Common myeloid progenitor, CD34-positive (primary cell): Measurements from ENCODE around the gene CDCA5.

Source experiments
- CTCF ChIA-PET: fragments of 350-600 bp; sonication (Branson Sonifier 250); formaldehyde crosslinking; loops from one replicate; lab custom pipeline; 2021; ENCODE audit warnings: antibody characterized with exemption; lab: Charles Lee
- POLR2A ChIA-PET: fragments of 350-600 bp; sonication (Branson Sonifier 250); formaldehyde crosslinking; loops from one replicate; lab custom pipeline; 2021; ENCODE audit warnings: antibody characterized with exemption; lab: Charles Lee
- DNase-seq, 3 donors: peaks; one replicate each; pipeline versions ENCODE4 v3.0.0 to v3.0.0-alpha.2; 2013
- H3K27ac ChIP-seq, 2 experiments: 1 replicate in 1 of 2; 2 replicates in 1 of 2; pipeline ENCODE4 v1.7.0; 2013; ENCODE audit warnings: inconsistent platforms in 2 of 2, low read length in 2 of 2, mild to moderate bottlenecking in 2 of 2, low read depth in 1 of 2, moderate library complexity in 1 of 2; ENCODE audit not compliant: severe bottlenecking in 2 of 2, insufficient read depth in 1 of 2, poor library complexity in 1 of 2
- H3K27me3 ChIP-seq, 5 experiments: replicated peaks in 2 of 5; 1 replicate in 3 of 5; 2 replicates in 2 of 5; pipeline versions ENCODE4 v1.6.1 to v1.7.0; 2013; ENCODE audit warnings: low read length in 4 of 5, mild to moderate bottlenecking in 2 of 5, moderate library complexity in 2 of 5, inconsistent platforms in 1 of 5; ENCODE audit not compliant: insufficient read depth in 5 of 5, control insufficient read depth in 4 of 5
- H3K36me3 ChIP-seq, 4 experiments: 1 replicate in 2 of 4; 2 replicates in 2 of 4; pipeline versions ENCODE4 v1.6.1 to v1.7.0; 2013; ENCODE audit warnings: low read length in 3 of 4, control low read depth in 1 of 4, mild to moderate bottlenecking in 1 of 4; ENCODE audit not compliant: control insufficient read depth in 4 of 4, insufficient read depth in 4 of 4
- H3K4me1 ChIP-seq, 4 experiments: 1 replicate in 3 of 4; 2 replicates in 1 of 4; pipeline versions ENCODE4 v1.6.1 to v1.7.1; 2013; ENCODE audit warnings: low read length in 3 of 4, mild to moderate bottlenecking in 3 of 4, control low read depth in 1 of 4, inconsistent platforms in 1 of 4, moderate library complexity in 1 of 4; ENCODE audit not compliant: control insufficient read depth in 4 of 4, insufficient read depth in 4 of 4; ENCODE audit errors: control extremely low read depth in 1 of 4
- H3K4me3 ChIP-seq, 7 experiments: 1 replicate in 4 of 7; 2 replicates in 3 of 7; pipeline versions ENCODE4 v1.5.1 to v1.7.0; 2013; ENCODE audit warnings: mild to moderate bottlenecking in 7 of 7, low read length in 6 of 7, moderate library complexity in 6 of 7, inconsistent platforms in 2 of 7, low read depth in 2 of 7, control low read depth in 1 of 7; ENCODE audit not compliant: insufficient read depth in 4 of 7, control insufficient read depth in 1 of 7; ENCODE audit errors: extremely low read depth in 1 of 7
- H3K9me3 ChIP-seq, 5 experiments: 1 replicate in 4 of 5; 2 replicates in 1 of 5; pipeline versions ENCODE4 v1.6.1 to v1.7.1; 2013; ENCODE audit warnings: low read length in 4 of 5, mild to moderate bottlenecking in 2 of 5, inconsistent platforms in 1 of 5, low read depth in 1 of 5, moderate library complexity in 1 of 5; ENCODE audit not compliant: control insufficient read depth in 4 of 5, insufficient read depth in 2 of 5; ENCODE audit errors: control extremely low read depth in 1 of 5
- WGBS: methylation state at CpG from one replicate; pipeline ENCODE4 v1.1.5; 2013; ENCODE audit not compliant: insufficient coverage; 5-methylcytosine and 5-hydroxymethylcytosine counted together

Gene CDCA5

DNA sequence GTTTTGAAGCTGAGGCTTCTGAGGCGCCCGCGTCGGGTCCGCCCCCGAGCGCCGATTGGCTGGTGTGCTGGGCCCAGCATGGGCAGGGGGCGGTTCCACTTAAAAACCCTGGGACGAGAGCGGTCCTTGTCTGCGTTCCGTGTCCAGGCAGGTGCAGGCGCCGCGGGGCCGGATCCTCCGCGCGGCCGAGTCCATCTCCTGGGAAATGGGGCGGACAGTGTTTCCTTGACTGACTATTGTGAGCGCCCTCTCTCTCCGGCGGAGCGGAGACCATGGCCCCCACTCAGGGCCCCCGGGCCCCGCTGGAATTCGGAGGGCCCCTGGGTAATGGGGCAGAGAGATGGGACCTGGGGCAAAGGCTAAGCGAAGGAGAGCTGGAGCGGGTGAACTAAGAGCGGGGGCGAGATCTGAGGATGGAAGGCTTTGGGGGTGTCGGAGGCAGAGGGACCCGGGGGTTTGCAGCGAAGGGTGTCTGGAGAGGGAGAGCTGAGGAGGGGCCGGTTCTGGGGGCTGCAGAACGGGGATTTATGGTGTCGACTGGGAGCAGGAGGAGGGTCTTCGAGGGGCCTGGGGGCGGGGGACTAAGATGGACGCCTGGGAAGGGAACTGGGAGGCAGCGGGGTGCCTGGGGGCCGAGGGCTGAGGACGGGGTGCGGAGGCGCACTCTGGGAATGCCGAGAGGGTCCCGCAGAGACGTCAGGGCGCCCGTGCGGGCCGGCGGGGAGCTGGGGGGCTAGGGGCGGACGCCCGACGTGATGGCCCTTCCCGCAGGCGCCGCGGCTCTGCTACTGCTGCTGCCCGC lies 28.1 kb upstream of the CDCA5 start, which contains the start of gene TM7SF2:
TSS of gene TM7SF2 (plus strand) at position 129 of the 802 bp plus-strand sequence. CDS start at position 273, 144 bp downstream.
- Histone ChIP-seq H3K36me3 (peaks cover 0 to 60% (median 29%) of the 10 kb centered on the region in 4 experiments), H3K4me3 (peak within 1 kb of the TSS; percentile 52 to 80 (median 74)), H3K27me3 (no peaks in the 10 kb centered on the region), H3K4me1 (peaks cover 0 to 51% (median 40%) of the 10 kb centered on the region in 4 experiments), H3K27ac (peak within 1 kb of the TSS in 1 of 2 experiments; percentile 61), H3K9me3 (no peaks in the 10 kb centered on the region)
- under 1% methylated on average over 52 of the region's 64 CpGs for WGBS
- ChIA-PET POLR2A (interaction anchor here (0.7 to 2.8 kb wide), 6 partner anchors 16 to 96 kb away, joined by 3 to 7 read pairs (median 3); partner anchors contain the start of genes SYVN1 and VPS51), CTCF (interaction anchor here (0.7 to 4.9 kb wide), 22 partner anchors 8 to 203 kb away, joined by 3 to 56 read pairs (median 4); partner anchors contain the start of genes ARL2, CAPN1, CDC42EP2 and FAU)
- peak; percentile 91 to 95 (median 94) for DNase-seq

- Histone ChIP-seq H3K27me3 (no peaks in the 10 kb centered on the region), H3K27ac (no peak overlapping the region), H3K36me3 (peaks cover 0 to 59% (median 30%) of the 10 kb centered on the region in 4 experiments), H3K4me3 (peak overlapping the region in 3 of 7 experiments; percentile 74 to 80 (median 74)), H3K4me1 (peaks cover 0 to 44% (median 34%) of the 10 kb centered on the region in 4 experiments), H3K9me3 (no peaks in the 10 kb centered on the region)
- DNase-seq: no peak
- POLR2A ChIA-PET: interaction anchor here (0.7 to 2.8 kb wide), 8 partner anchors 12 to 95 kb away, joined by 3 to 7 read pairs (median 3); partner anchors contain the start of genes SYVN1 and VPS51
- 68% methylated on average over 31 of the region's 31 CpGs for WGBS
- CTCF ChIA-PET: interaction anchor here (0.7 to 4.9 kb wide), 24 partner anchors 8 to 203 kb away, joined by 3 to 56 read pairs (median 4); partner anchors contain the start of genes ARL2, BATF2, CAPN1 and CDC42EP2
Measured at GRCh38 chr11:65111159-65111743, 27.4 kb upstream of the CDCA5 start.

- DNase-seq: peak; percentile 85 to 94 (median 90)
- ChIA-PET POLR2A (interaction anchor here (0.7 to 1.3 kb wide), 5 partner anchors 11 to 71 kb away, joined by 3 to 5 read pairs (median 3); partner anchors contain the start of genes CAPN1 and VPS51), CTCF (interaction anchor here (0.6 to 4.9 kb wide), 20 partner anchors 7 to 204 kb away, joined by 3 to 56 read pairs (median 4); partner anchors contain the start of genes ARL2, BATF2, CAPN1 and CDC42EP2)
- H3K4me1 ChIP-seq: peaks cover 0 to 36% (median 31%) of the 10 kb centered on the region in 4 experiments
- no peaks in the 10 kb centered on the region for H3K27me3 ChIP-seq
- H3K27ac ChIP-seq: no peak overlapping the region
- WGBS: 19% methylated on average over 15 of the region's 18 CpGs
- peaks cover 2 to 56% (median 30%) of the 10 kb centered on the region in 4 experiments for H3K36me3 ChIP-seq
- no peaks in the 10 kb centered on the region for H3K9me3 ChIP-seq
- H3K4me3 ChIP-seq: no peak overlapping the region
Measured at GRCh38 chr11:65110354-65110861, 26.6 kb upstream of the CDCA5 start.

DNA sequence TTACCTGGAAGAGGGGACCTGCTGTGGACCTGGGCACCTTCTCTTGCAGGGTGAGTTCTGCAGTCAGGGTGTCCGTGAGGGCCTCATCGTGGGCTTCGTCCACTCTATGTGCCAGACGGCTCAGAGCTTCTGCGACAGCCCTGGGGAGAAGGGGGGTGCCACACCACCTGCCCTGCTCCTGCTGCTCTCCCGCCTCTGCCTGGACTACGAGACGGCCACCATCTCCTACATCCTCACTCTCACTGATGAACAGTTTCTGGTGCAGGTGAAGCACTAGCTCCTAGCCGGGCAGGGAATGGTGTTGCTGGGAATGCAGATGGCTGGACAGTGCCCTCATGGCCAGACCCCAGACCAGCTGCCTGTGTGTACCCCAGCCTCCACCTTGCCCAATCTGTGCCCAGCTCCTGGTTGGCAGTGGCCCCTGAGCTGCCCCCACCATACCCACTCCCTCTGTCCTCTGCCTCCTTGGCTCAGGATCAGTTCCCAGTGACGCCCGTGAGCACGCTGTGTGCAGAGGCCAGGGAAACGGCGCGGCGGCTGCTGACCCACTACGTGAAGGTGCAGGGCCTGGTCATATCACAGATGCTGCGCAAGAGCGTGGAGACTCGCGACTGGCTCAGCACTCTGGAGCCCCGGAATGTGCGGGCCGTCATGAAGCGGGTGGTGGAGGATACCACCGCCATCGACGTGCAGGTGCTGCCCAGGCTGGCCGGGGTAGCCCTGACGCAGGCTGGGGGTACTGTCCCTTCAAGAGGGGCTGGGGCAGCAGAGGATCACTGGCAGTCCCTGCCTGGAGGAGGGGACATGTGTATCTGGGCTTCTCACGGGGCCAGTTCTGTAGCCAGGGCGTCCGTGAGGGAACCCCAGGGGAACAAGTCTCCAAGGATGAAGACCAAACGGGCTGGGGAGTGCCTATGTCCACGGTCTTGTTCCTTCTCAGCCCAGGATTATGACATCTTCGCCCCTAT lies 25.7 kb upstream of the CDCA5 start:
- POLR2A ChIA-PET: interaction anchor here (0.9 to 1.3 kb wide), 5 partner anchors 10 to 72 kb away, joined by 3 to 5 read pairs (median 3); partner anchors contain the start of gene CAPN1
- CTCF ChIA-PET: interaction anchor here (0.6 to 4.9 kb wide), 15 partner anchors 7 to 141 kb away, joined by 3 to 56 read pairs (median 6); partner anchors contain the start of genes ARL2, CAPN1, FAU and MRPL49
- no peaks in the 10 kb centered on the region for H3K27me3 ChIP-seq
- no peak overlapping the region for H3K27ac ChIP-seq
- DNase-seq: no peak
- peaks cover 2 to 52% (median 34%) of the 10 kb centered on the region in 4 experiments for H3K36me3 ChIP-seq
- 92% methylated on average over 33 of the region's 36 CpGs for WGBS
- no peak overlapping the region for H3K4me3 ChIP-seq
- peaks cover 0 to 35% (median 31%) of the 10 kb centered on the region in 4 experiments for H3K4me1 ChIP-seq
- H3K9me3 ChIP-seq: no peaks in the 10 kb centered on the region

- ChIA-PET CTCF (interaction anchor here (1.0 to 4.9 kb wide), 7 partner anchors 9 to 72 kb away, joined by 3 to 56 read pairs (median 4); partner anchors contain the start of genes FAU, MRPL49, VPS51 and ZNHIT2), POLR2A (interaction anchor here (1.0 to 1.1 kb wide), 2 partner anchors 41 to 73 kb away, joined by 3 read pairs; partner anchors contain the start of gene CAPN1)
- Histone ChIP-seq H3K27ac (no peak overlapping the region), H3K4me1 (peaks cover 0 to 29% (median 28%) of the 10 kb centered on the region in 4 experiments), H3K9me3 (no peaks in the 10 kb centered on the region), H3K27me3 (no peaks in the 10 kb centered on the region), H3K36me3 (peaks cover 2 to 51% (median 36%) of the 10 kb centered on the region in 4 experiments), H3K4me3 (no peak overlapping the region)
- WGBS: 97% methylated on average over 32 of the region's 38 CpGs
- DNase-seq: no peak
Measured at GRCh38 chr11:65108469-65109123, 24.8 kb upstream of the CDCA5 start.
